IPS-18a (cell line): ENCODE measurements around the gene GPR39.

Source experiments
- H3K27ac ChIP-seq: one replicate; pipeline ENCODE4 v1.5.1; 2013; ENCODE audit warnings: low read length
- H3K27me3 ChIP-seq: one replicate; pipeline ENCODE4 v1.6.1; 2013; ENCODE audit warnings: mild to moderate bottlenecking, low read length; ENCODE audit not compliant: control insufficient read depth, insufficient read depth
- H3K36me3 ChIP-seq: one replicate; pipeline ENCODE4 v1.6.1; 2013; ENCODE audit warnings: low read depth, low read length; ENCODE audit not compliant: control insufficient read depth
- H3K4me1 ChIP-seq: one replicate; pipeline ENCODE4 v1.6.1; 2013; ENCODE audit warnings: low read depth, low read length; ENCODE audit not compliant: control insufficient read depth
- H3K4me3 ChIP-seq: one replicate; pipeline ENCODE4 v1.5.1; 2013; ENCODE audit warnings: low read length
- H3K9ac ChIP-seq: one replicate; pipeline ENCODE4 v1.6.1; 2013; ENCODE audit warnings: mild to moderate bottlenecking, low read length, moderate library complexity
- H3K9me3 ChIP-seq: one replicate; pipeline ENCODE4 v1.6.1; 2013; ENCODE audit warnings: low read depth, low read length; ENCODE audit not compliant: control insufficient read depth

Gene GPR39

GRCh38 chr2:132549935-132550670, 133.5 kb downstream of the GPR39 start:
- Histone ChIP-seq H3K4me1 (peaks cover 11% of the 10 kb centered on the region), H3K36me3 (no peaks in the 10 kb centered on the region), H3K9ac (no peak overlapping the region), H3K27ac (no peak overlapping the region), H3K27me3 (no peaks in the 10 kb centered on the region), H3K9me3 (no peaks in the 10 kb centered on the region), H3K4me3 (no peak overlapping the region)

GRCh38 chr2:132550946-132551345, 134.3 kb downstream of the GPR39 start:
- Histone ChIP-seq H3K36me3 (no peaks in the 10 kb centered on the region), H3K27me3 (no peaks in the 10 kb centered on the region), H3K9me3 (no peaks in the 10 kb centered on the region), H3K27ac (no peak overlapping the region), H3K9ac (no peak overlapping the region), H3K4me1 (peaks cover 11% of the 10 kb centered on the region), H3K4me3 (no peak overlapping the region)

- no peak overlapping the region for H3K4me3 ChIP-seq
- H3K36me3 ChIP-seq: no peaks in the 10 kb centered on the region
- no peak overlapping the region for H3K27ac ChIP-seq
- H3K4me1 ChIP-seq: no peaks in the 10 kb centered on the region
- no peak overlapping the region for H3K9ac ChIP-seq
- no peaks in the 10 kb centered on the region for H3K9me3 ChIP-seq
- no peaks in the 10 kb centered on the region for H3K27me3 ChIP-seq
Observed at GRCh38 chr2:132557694-132558093, 141.1 kb downstream of the GPR39 start.

GRCh38 chr2:132559326-132559725, 142.7 kb downstream of the GPR39 start:
- Histone ChIP-seq H3K27me3 (no peaks in the 10 kb centered on the region), H3K4me3 (no peak overlapping the region), H3K4me1 (no peaks in the 10 kb centered on the region), H3K36me3 (no peaks in the 10 kb centered on the region), H3K27ac (no peak overlapping the region), H3K9me3 (no peaks in the 10 kb centered on the region), H3K9ac (no peak overlapping the region)

GRCh38 chr2:132559921-132560320, 143.3 kb downstream of the GPR39 start:
- no peaks in the 10 kb centered on the region for H3K27me3 ChIP-seq
- no peak overlapping the region for H3K4me3 ChIP-seq
- H3K4me1 ChIP-seq: no peaks in the 10 kb centered on the region
- no peaks in the 10 kb centered on the region for H3K9me3 ChIP-seq
- no peak overlapping the region for H3K27ac ChIP-seq
- H3K36me3 ChIP-seq: no peaks in the 10 kb centered on the region
- H3K9ac ChIP-seq: no peak overlapping the region

- H3K9ac ChIP-seq: no peak overlapping the region
- no peaks in the 10 kb centered on the region for H3K36me3 ChIP-seq
- no peaks in the 10 kb centered on the region for H3K27me3 ChIP-seq
- no peak overlapping the region for H3K27ac ChIP-seq
- H3K4me3 ChIP-seq: no peak overlapping the region
- no peaks in the 10 kb centered on the region for H3K9me3 ChIP-seq
- no peaks in the 10 kb centered on the region for H3K4me1 ChIP-seq
Observed at GRCh38 chr2:132560562-132560961, 144.0 kb downstream of the GPR39 start.

GRCh38 chr2:132562245-132562644, 145.6 kb downstream of the GPR39 start:
- Histone ChIP-seq H3K4me3 (no peak overlapping the region), H3K9ac (no peak overlapping the region), H3K4me1 (no peaks in the 10 kb centered on the region), H3K27ac (no peak overlapping the region), H3K27me3 (no peaks in the 10 kb centered on the region), H3K36me3 (no peaks in the 10 kb centered on the region), H3K9me3 (no peaks in the 10 kb centered on the region)

GRCh38 chr2:132564065-132564464, 147.5 kb downstream of the GPR39 start:
- H3K9me3 ChIP-seq: no peaks in the 10 kb centered on the region
- no peak overlapping the region for H3K9ac ChIP-seq
- no peak overlapping the region for H3K4me3 ChIP-seq
- no peaks in the 10 kb centered on the region for H3K36me3 ChIP-seq
- no peak overlapping the region for H3K27ac ChIP-seq
- no peaks in the 10 kb centered on the region for H3K27me3 ChIP-seq
- H3K4me1 ChIP-seq: no peaks in the 10 kb centered on the region

- no peak overlapping the region for H3K27ac ChIP-seq
- no peaks in the 10 kb centered on the region for H3K9me3 ChIP-seq
- H3K9ac ChIP-seq: no peak overlapping the region
- H3K36me3 ChIP-seq: no peaks in the 10 kb centered on the region
- H3K4me3 ChIP-seq: no peak overlapping the region
- H3K27me3 ChIP-seq: no peaks in the 10 kb centered on the region
- H3K4me1 ChIP-seq: no peaks in the 10 kb centered on the region
Observed at GRCh38 chr2:132566379-132566778, 149.8 kb downstream of the GPR39 start.

GRCh38 chr2:132567682-132568081, 151.1 kb downstream of the GPR39 start:
- Histone ChIP-seq H3K27ac (no peak overlapping the region), H3K9me3 (no peaks in the 10 kb centered on the region), H3K36me3 (no peaks in the 10 kb centered on the region)

GRCh38 chr2:132568656-132569055, 152.1 kb downstream of the GPR39 start:
- Histone ChIP-seq H3K4me1 (no peaks in the 10 kb centered on the region), H3K9ac (no peak overlapping the region), H3K36me3 (no peaks in the 10 kb centered on the region), H3K27ac (no peak overlapping the region), H3K27me3 (no peaks in the 10 kb centered on the region), H3K9me3 (no peaks in the 10 kb centered on the region), H3K4me3 (no peak overlapping the region)

More at GRCh38 chr2:132567682-132568081, 151.1 kb downstream of the GPR39 start:
- no peaks in the 10 kb centered on the region for H3K27me3 ChIP-seq
- H3K4me3 ChIP-seq: no peak overlapping the region
- no peak overlapping the region for H3K9ac ChIP-seq
- no peaks in the 10 kb centered on the region for H3K4me1 ChIP-seq

- Histone ChIP-seq H3K27me3 (no peaks in the 10 kb centered on the region), H3K9ac (no peak overlapping the region), H3K4me1 (no peaks in the 10 kb centered on the region), H3K4me3 (no peak overlapping the region), H3K27ac (no peak overlapping the region), H3K9me3 (no peaks in the 10 kb centered on the region), H3K36me3 (no peaks in the 10 kb centered on the region)
Observed at GRCh38 chr2:132573444-132574007, 156.9 kb downstream of the GPR39 start.
